ENCODE results near the gene USP27X.

Gene USP27X

DNA sequence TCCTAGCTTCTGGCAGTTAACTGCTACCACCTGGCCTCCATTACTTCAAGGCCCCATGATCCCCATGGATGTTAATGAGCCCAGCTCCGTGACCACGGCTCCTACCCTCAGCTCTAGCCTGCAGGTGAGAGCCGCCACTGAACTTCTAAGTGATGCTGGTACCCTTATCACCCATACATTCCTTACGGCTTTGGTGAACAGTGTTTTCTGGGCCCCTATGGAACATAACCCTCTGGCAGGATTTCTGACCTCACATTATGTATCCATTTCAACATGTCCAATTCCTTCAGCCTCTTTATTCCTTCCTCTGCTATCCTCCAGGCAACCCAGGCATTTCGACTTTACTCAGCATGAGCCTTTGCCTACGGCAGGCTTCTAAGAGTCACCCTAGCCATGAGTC, 25.6 kb upstream of the USP27X start:
- no peak overlapping the region for H3K4me3 ChIP-seq (ENCODE audit: low read length)
- no peaks in the 10 kb centered on the region for H4K20me1 ChIP-seq (ENCODE audit: insufficient read depth, low read length)
- H3F3A ChIP-seq (ENCODE audit: insufficient read depth, low read length) = peaks cover 11% of the 10 kb centered on the region; the same call in 1 of the 2 replicates
- H3K27ac ChIP-seq (ENCODE audit: low read length) = no peak overlapping the region
- no peaks in the 10 kb centered on the region for H3K79me2 ChIP-seq (ENCODE audit: low read length)
- no peak overlapping the region for H2AFZ ChIP-seq (ENCODE audit: low read length)
- TF ChIP-seq EZH2 (optimal IDR thresholded peaks at IDR 0.05; ENCODE audit: low read depth, low read length) (no peak), EZH2phosphoT487 (IDR thresholded peaks at IDR 0.05; ENCODE audit: low read length) (no peak)
- TF ChIP-seq, protein P1, sequence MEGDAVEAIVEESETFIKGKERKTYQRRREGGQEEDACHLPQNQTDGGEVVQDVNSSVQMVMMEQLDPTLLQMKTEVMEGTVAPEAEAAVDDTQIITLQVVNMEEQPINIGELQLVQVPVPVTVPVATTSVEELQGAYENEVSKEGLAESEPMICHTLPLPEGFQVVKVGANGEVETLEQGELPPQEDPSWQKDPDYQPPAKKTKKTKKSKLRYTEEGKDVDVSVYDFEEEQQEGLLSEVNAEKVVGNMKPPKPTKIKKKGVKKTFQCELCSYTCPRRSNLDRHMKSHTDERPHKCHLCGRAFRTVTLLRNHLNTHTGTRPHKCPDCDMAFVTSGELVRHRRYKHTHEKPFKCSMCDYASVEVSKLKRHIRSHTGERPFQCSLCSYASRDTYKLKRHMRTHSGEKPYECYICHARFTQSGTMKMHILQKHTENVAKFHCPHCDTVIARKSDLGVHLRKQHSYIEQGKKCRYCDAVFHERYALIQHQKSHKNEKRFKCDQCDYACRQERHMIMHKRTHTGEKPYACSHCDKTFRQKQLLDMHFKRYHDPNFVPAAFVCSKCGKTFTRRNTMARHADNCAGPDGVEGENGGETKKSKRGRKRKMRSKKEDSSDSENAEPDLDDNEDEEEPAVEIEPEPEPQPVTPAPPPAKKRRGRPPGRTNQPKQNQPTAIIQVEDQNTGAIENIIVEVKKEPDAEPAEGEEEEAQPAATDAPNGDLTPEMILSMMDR (IDR thresholded peaks at IDR 0.05; ENCODE audit: low read length) = no peak
- no peak overlapping the region for H3K9ac ChIP-seq (ENCODE audit: low read length)
- no peaks in the 10 kb centered on the region for H3K36me3 ChIP-seq (replicated peaks; ENCODE audit: insufficient read depth, low read length)
- peaks cover 31% of the 10 kb centered on the region for H3K4me1 ChIP-seq (ENCODE audit: low read length)
- H3K9me3 ChIP-seq (replicated peaks; ENCODE audit: insufficient read depth, low read length) = no peaks in the 10 kb centered on the region
- no peak overlapping the region for H3K4me2 ChIP-seq (ENCODE audit: low read depth, low read length)
- no peaks in the 10 kb centered on the region for H3K27me3 ChIP-seq (replicated peaks; ENCODE audit: insufficient read depth, low read length)
- DNase-seq = no peak
- H3K9me2 ChIP-seq (replicated peaks; ENCODE audit: insufficient read depth, low read length) = no peaks in the 10 kb centered on the region

DNA sequence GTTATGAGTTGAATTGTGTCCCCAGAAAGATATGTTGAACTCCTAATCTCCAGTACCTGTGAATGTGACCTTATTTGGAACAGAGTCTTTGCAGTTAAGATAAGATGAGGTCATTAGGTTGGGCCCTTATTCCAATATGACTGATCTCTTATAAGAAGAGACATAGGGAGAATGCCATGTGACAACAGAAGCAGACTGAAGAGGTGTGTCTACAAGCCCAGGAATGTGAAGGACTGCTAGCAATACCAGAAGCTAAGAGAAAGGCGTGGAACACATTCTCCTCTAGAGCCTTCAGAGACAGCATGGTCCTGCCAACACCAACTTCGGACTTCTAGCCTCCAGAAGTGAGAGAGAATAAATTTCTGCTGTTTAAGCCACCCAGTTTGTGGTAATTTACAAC, 22.5 kb upstream of the USP27X start:
- H3K4me2 ChIP-seq (ENCODE audit: low read depth, low read length) = no peak overlapping the region
- TF ChIP-seq EZH2 (optimal IDR thresholded peaks at IDR 0.05; ENCODE audit: low read depth, low read length) = no peak
- TF ChIP-seq, protein P1 (IDR thresholded peaks at IDR 0.05; ENCODE audit: low read length) = no peak
- TF ChIP-seq EZH2phosphoT487 (IDR thresholded peaks at IDR 0.05; ENCODE audit: low read length) = no peak
- H3F3A ChIP-seq (ENCODE audit: insufficient read depth, low read length) = 0 out of 2 replicates have a peak, but pooled peaks cover under 1% of the 10 kb centered on the region
- no peaks in the 10 kb centered on the region for H3K9me2 ChIP-seq (replicated peaks; ENCODE audit: insufficient read depth, low read length)
- H3K27ac ChIP-seq (ENCODE audit: low read length) = no peak overlapping the region
- no peak overlapping the region for H3K9ac ChIP-seq (ENCODE audit: low read length)
- H2AFZ ChIP-seq (ENCODE audit: low read length) = no peak overlapping the region
- H3K4me3 ChIP-seq (ENCODE audit: low read length) = no peak overlapping the region
- no peaks in the 10 kb centered on the region for H4K20me1 ChIP-seq (ENCODE audit: insufficient read depth, low read length)
- no peaks in the 10 kb centered on the region for H3K9me3 ChIP-seq (replicated peaks; ENCODE audit: insufficient read depth, low read length)
- H3K36me3 ChIP-seq (replicated peaks; ENCODE audit: insufficient read depth, low read length) = no peaks in the 10 kb centered on the region
- no peaks in the 10 kb centered on the region for H3K27me3 ChIP-seq (replicated peaks; ENCODE audit: insufficient read depth, low read length)
- DNase-seq = no peak
- no peaks in the 10 kb centered on the region for H3K79me2 ChIP-seq (ENCODE audit: low read length)
- H3K4me1 ChIP-seq (ENCODE audit: low read length) = peaks cover 3% of the 10 kb centered on the region; the same call in 1 of the 2 replicates

DNA sequence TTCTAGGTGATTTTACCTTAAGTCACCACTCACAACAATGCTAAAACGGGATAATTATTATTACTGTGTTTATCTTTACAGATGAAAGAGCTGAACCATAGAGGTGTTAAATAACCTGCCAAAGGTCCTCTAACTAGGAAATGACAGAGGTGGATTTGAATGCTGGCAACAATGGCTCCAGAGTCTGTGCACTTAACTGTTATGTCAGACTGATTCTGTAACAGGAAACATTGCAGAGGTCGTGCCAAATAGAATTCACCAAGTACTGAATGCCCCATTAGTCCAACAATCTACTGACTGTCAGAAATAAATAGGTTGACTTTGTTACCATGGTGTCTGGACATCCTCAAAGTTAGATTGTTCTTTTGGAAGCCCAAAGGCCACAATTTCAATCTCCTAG, 20.9 kb upstream of the USP27X start:
- no peaks in the 10 kb centered on the region for H3K4me1 ChIP-seq (ENCODE audit: low read length)
- no peak overlapping the region for H3K9ac ChIP-seq (ENCODE audit: low read length)

More for the DNA sequence above, 20.9 kb upstream of the USP27X start:
- TF ChIP-seq EZH2phosphoT487 (IDR thresholded peaks at IDR 0.05; ENCODE audit: low read length) (no peak), EZH2 (optimal IDR thresholded peaks at IDR 0.05; ENCODE audit: low read depth, low read length) (no peak)
- TF ChIP-seq, protein P1 (IDR thresholded peaks at IDR 0.05; ENCODE audit: low read length) = no peak
- Histone ChIP-seq H2AFZ (ENCODE audit: low read length) (no peak overlapping the region), H3K9me2 (replicated peaks; ENCODE audit: insufficient read depth, low read length) (no peaks in the 10 kb centered on the region), H3K4me3 (ENCODE audit: low read length) (no peak overlapping the region), H3K9me3 (replicated peaks; ENCODE audit: insufficient read depth, low read length) (no peaks in the 10 kb centered on the region), H4K20me1 (ENCODE audit: insufficient read depth, low read length) (no peaks in the 10 kb centered on the region), H3F3A (ENCODE audit: insufficient read depth, low read length) (no peaks in the 10 kb centered on the region), H3K27ac (ENCODE audit: low read length) (no peak overlapping the region), H3K4me2 (ENCODE audit: low read depth, low read length) (no peak overlapping the region), H3K79me2 (ENCODE audit: low read length) (no peaks in the 10 kb centered on the region), H3K27me3 (replicated peaks; ENCODE audit: insufficient read depth, low read length) (no peaks in the 10 kb centered on the region), H3K36me3 (replicated peaks; ENCODE audit: insufficient read depth, low read length) (no peaks in the 10 kb centered on the region)
- DNase-seq = no peak

Data from MM.1S (cell line).